ENCODE measurements around the gene XYLT1. TPM values are rescaled to one million over a fixed set of nuclear protein-coding genes. Genes with fewer than 3 reads are reported as not detected.

XYLT1 gene
- total RNA-seq, 1 experiment from 2014 or later = 14.5 TPM

GRCh38 chr16:17323171-17323570 is 147.6 kb downstream of the XYLT1 start:
- no peak for TF ChIP-seq CTCF (conservative IDR thresholded peaks at IDR 0.05)
- Histone ChIP-seq H3K23me2 (ENCODE audit: insufficient read length, low read depth, low read length, poor library complexity, severe bottlenecking) (no peaks in the 10 kb centered on the region), H4K5ac (ENCODE audit: insufficient read length, low read depth, low read length) (no peak overlapping the region), H3K27me3 (ENCODE audit: insufficient read depth, low read length) (no peaks in the 10 kb centered on the region), H2BK5ac (ENCODE audit: insufficient read length, low read length) (no peak overlapping the region), H3K4ac (ENCODE audit: low read depth, low read length) (no peak overlapping the region), H3K9ac (ENCODE audit: extremely low read depth, insufficient read length, low read length) (no peak overlapping the region), H3K27ac (ENCODE audit: insufficient read length, low read depth, low read length) (no peak overlapping the region), H2AFZ (ENCODE audit: low read length) (no peak overlapping the region), H3K79me1 (ENCODE audit: insufficient read depth, low read depth, low read length, poor library complexity, severe bottlenecking) (no peaks in the 10 kb centered on the region), H3K4me2 (ENCODE audit: insufficient read depth, insufficient read length, low read length) (no peak overlapping the region), H3K23ac (ENCODE audit: insufficient read length, low read depth, low read length) (no peak overlapping the region), H3K79me2 (ENCODE audit: insufficient read depth, low read length) (no peaks in the 10 kb centered on the region), H3K18ac (ENCODE audit: insufficient read length, low read depth, low read length) (no peak overlapping the region), H4K8ac (replicated peaks; ENCODE audit: insufficient read length, low read depth, low read length) (no peak overlapping the region), H2BK12ac (ENCODE audit: insufficient read length, low read depth, low read length) (no peak overlapping the region), H3K14ac (ENCODE audit: insufficient read depth, low read length) (no peak overlapping the region), H3K4me1 (ENCODE audit: insufficient read depth, low read length) (peaks cover 3% of the 10 kb centered on the region), H2BK15ac (ENCODE audit: low read depth, low read length) (no peak overlapping the region), H3K56ac (ENCODE audit: insufficient read length, low read depth, low read length) (no peak overlapping the region), H2AK5ac (ENCODE audit: insufficient read length, low read length) (no peak overlapping the region), H2BK20ac (ENCODE audit: low read depth, low read length, poor library complexity, severe bottlenecking) (no peak overlapping the region), H4K91ac (ENCODE audit: insufficient read length, low read depth, low read length) (no peak overlapping the region), H3T11ph (ENCODE audit: low read length) (no peak overlapping the region), H4K20me1 (ENCODE audit: control insufficient read depth, insufficient read depth, insufficient read length) (no peaks in the 10 kb centered on the region), H3K9me3 (ENCODE audit: control insufficient read depth, low read depth, low read length) (no peaks in the 10 kb centered on the region), H2BK120ac (ENCODE audit: low read depth, low read length, poor library complexity, severe bottlenecking) (no peak overlapping the region)
- no CpG with 5 or more reads among the region's 10 CpGs for WGBS (ENCODE audit: extremely low coverage, insufficient read length, low lambda C conversion rate)
- H3K4me1 Mint-ChIP-seq = peaks cover 20 to 26% of the 10 kb centered on the region in 2 experiments
- H3K9me3 Mint-ChIP-seq = no peaks in the 10 kb centered on the region; a peak in 1 of 5 replicates
- H3K27ac Mint-ChIP-seq = peak overlapping the region in 2 of 3 experiments; percentile 9 to 48; a peak in 3 of 7 replicates
- DNase-seq = no peak
- no peaks in the 10 kb centered on the region; a peak in 2 of 7 replicates for H3K36me3 Mint-ChIP-seq (ENCODE audit: insufficient read depth in 1 of 3, low read depth in 3 of 3)
- H3K4me3 Mint-ChIP-seq = no peak overlapping the region
- H3K27me3 Mint-ChIP-seq (ENCODE audit: low read depth) = no peaks in the 10 kb centered on the region

All from H9 (cell line).